Adrenal gland (tissue), 12 donors: ENCODE measurements around the gene ADGRD2. TPM values are rescaled to one million over a fixed set of nuclear protein-coding genes. Genes with fewer than 3 reads are reported as not detected.
A peak's percentile ranks its signal among the peaks of the same experiment; 100 is the strongest.

Source experiments
- DNase-seq, 7 donors: peaks; one replicate each; pipeline ENCODE4 v3.0.0-alpha.2; 2019 to 2020
- H3K27ac ChIP-seq, 5 donors: fragments of 200-600 bp; sonication (generic) in 4 of 5; 1 replicate in 3 of 5; 2 replicates in 2 of 5; pipeline versions ENCODE4 v1.5.1 to v1.8.0; 2016 to 2020; ENCODE audit warnings: mild to moderate bottlenecking in 1 of 5
- H3K27me3 ChIP-seq: fragments of 200-600 bp; 2 replicates; pipeline ENCODE4 v1.8.0; 2021
- H3K36me3 ChIP-seq, 2 donors: fragments of 200-600 bp; replicated peaks in 1 of 2; 1 replicate in 1 of 2; 2 replicates in 1 of 2; pipeline versions ENCODE4 v1.5.1 to v1.8.0; 2018 to 2022
- H3K4me1 ChIP-seq, 2 donors: fragments of 200-600 bp; replicated peaks in 1 of 2; 1 replicate in 1 of 2; 2 replicates in 1 of 2; pipeline versions ENCODE4 v1.5.1 to v1.8.0; 2018 to 2021
- H3K4me3 ChIP-seq, 4 donors: fragments of 200-600 bp; sonication (generic) in 3 of 4; one replicate each; pipeline ENCODE4 v1.5.1; 2016 to 2018
- H3K9me3 ChIP-seq, 3 donors: fragments of 200-600 bp; sonication (generic) in 1 of 3; replicated peaks in 1 of 3; 1 replicate in 2 of 3; 2 replicates in 1 of 3; pipeline versions ENCODE4 v1.5.1 to v1.8.0; 2016 to 2021
- POLR2A ChIP-seq, 2 donors: fragments of 450-650 bp; IDR thresholded peaks; one replicate each; pipeline ENCODE4 v1.6.1; 2017; ENCODE audit warnings: antibody characterized with exemption in 2 of 2, mild to moderate bottlenecking in 2 of 2, moderate library complexity in 1 of 2
- WGBS, 4 donors: extraction: QIAGEN DNeasy Blood & Tissue Kit in 2 of 4; methylation state at CpG; one replicate each; pipeline versions ENCODE4 v1.1.5 to v1.1.7; 2013 to 2017; 5-methylcytosine and 5-hydroxymethylcytosine counted together
- intact Hi-C, 2 donors: fragments of 100-400 bp; cut with DNase I; formaldehyde crosslinking; loops; one replicate each; pipeline versions ENCODE4 v1.14.1 to v1.15.0; 2022 to 2023
- polyA plus RNA-seq, 3 donors: library from polyadenylated mRNA; stranded (reverse); fragments of 200-250 nt in 2 of 3; fragments of 350-450 nt in 1 of 3; fragmentation: Illumina TruSeq in 1 of 3; extraction: RNeasy Lipid Tissue Mini Kit (QIAGEN cat#74804) in 1 of 3; gene quantifications; one replicate each; pipeline ENCODE4 v1.2.3, GENCODE V29; 2013 to 2014
- total RNA-seq, 9 donors: library from RNA; depleted of rRNA in 4 of 9; stranded (reverse); fragments of >200 nt in 4 of 9; fragments of 120-200 nt in 1 of 9; fragmentation: NEBNext Ultra II Directional in 1 of 9; extraction: Animal tissue kit (Norgen Biotek cat#: 25700) in 1 of 9; gene quantifications; one replicate each; pipeline versions ENCODE4 v1.1.0 to v1.2.4, GENCODE V29; 2013 to 2023
- TF ChIP-seq, protein P1 (sequence below), 6 experiments: fragments of 450-650 bp in 4 of 6; fragments of 200-600 bp in 2 of 6; sonication (generic) in 1 of 6; IDR thresholded peaks; 1 replicate in 5 of 6; 2 replicates in 1 of 6; pipeline versions ENCODE4 v1.5.1 to v1.8.0; 2016 to 2021; ENCODE audit warnings: antibody characterized with exemption in 6 of 6, mild to moderate bottlenecking in 2 of 6, moderate library complexity in 1 of 6
- donor health status: healthy with polysubstance abuse.
- donor health status: Bipolar disorder and iron deficiency.
- donor health status: DM: yes; HTN: yes; CAD: no.
- donor health status: DM: no; HTN: no; CAD: no.
- donor health status: DM: no; HTN: no; CAD: no.
- donor health status: DM: yes; HTN: yes; CAD: no.

ADGRD2 gene
- total and polyA plus RNA-seq, 12 donors: 0.16 to 4.4 (median 0.46) TPM; not detected in 4

DNA sequence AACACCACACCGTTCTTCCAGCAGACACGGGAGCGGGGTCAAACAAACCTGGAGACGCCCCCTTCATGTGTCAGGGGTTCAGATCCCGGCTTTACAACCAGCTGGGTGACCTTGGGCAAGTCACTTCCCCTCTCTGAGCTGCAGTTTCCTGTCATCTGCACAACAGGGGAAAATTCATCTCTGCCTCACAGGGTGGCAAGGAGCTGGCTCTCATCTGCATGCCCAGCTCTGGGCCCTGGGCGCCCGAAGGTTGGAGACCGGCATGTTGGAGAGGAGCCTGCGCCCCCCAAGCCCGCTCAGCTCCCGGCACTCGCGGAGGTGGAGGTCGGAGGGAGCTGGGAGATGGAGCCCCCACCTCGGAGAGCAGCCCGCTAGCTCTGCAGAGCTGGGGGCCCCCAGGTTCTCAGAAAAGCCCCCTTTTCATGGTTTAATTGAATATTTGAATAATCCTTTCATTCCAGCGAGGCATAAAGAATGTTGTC lies 36.6 kb downstream of the ADGRD2 start:
- no peaks in the 10 kb centered on the region for H3K36me3 ChIP-seq
- H3K27ac ChIP-seq: peak overlapping the region in 1 of 5 donors; percentile 68
- 58 to 70% (median 63%) methylated on average over 10 to 17 of the region's 17 CpGs for WGBS, 4 donors
- no peaks in the 10 kb centered on the region for H3K9me3 ChIP-seq
- no peak overlapping the region for H3K4me3 ChIP-seq
- H3K4me1 ChIP-seq: peaks cover 16 to 18% of the 10 kb centered on the region in 2 donors
- TF ChIP-seq POLR2A (IDR thresholded peaks at IDR 0.05): no peak
- TF ChIP-seq, protein P1, sequence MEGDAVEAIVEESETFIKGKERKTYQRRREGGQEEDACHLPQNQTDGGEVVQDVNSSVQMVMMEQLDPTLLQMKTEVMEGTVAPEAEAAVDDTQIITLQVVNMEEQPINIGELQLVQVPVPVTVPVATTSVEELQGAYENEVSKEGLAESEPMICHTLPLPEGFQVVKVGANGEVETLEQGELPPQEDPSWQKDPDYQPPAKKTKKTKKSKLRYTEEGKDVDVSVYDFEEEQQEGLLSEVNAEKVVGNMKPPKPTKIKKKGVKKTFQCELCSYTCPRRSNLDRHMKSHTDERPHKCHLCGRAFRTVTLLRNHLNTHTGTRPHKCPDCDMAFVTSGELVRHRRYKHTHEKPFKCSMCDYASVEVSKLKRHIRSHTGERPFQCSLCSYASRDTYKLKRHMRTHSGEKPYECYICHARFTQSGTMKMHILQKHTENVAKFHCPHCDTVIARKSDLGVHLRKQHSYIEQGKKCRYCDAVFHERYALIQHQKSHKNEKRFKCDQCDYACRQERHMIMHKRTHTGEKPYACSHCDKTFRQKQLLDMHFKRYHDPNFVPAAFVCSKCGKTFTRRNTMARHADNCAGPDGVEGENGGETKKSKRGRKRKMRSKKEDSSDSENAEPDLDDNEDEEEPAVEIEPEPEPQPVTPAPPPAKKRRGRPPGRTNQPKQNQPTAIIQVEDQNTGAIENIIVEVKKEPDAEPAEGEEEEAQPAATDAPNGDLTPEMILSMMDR (IDR thresholded peaks at IDR 0.05): no peak
- intact Hi-C loops: no loop called here
- H3K27me3 ChIP-seq: no peaks in the 10 kb centered on the region
- peak in 1 of 7 donors; percentile 10 for DNase-seq

DNA sequence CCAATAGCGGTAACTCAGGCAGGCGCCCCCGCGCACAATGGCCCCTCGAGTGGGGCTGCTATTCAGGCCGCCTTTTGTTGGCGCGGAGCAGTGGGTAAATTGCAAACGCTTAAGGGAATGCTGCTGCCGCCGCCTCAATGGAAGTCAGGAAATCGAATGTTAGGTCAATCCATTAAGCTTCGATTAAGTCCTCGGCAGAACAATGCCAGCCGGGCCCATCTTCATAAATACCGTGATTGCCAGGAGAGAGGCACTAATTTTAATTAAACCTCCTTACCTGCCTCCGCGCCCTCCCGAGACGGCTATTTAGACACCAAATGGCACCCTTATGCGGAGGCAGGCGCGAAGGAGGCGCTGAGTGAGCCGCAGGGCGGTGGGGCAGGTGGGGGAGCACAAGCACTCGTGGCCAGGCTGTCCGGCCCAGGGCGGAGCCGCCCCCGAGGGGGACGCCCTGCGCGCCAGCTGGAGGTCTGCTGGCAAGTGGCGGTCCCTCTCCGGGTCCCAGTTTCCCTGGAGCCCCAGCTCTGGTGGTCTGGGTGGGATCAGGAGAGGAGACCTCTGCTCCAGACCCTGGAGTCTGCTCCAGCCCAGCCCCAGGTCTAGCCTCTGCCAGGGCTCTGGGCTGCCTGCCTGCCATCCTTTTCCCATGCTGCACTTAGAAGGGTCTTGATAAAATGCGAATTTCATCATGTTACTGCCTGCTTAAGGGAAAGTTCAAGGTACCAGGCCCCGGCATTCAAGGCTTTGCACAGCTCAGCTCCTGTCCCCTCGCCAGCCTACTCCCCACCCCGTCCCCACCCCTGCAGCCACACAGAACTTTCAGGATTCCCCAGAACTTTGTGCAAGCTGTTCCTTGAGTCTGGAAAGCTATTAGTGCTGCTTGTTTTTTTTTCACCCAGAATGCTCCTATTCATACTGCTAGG lies 37.3 kb downstream of the ADGRD2 start:
- intact Hi-C loops: no loop called here
- Histone ChIP-seq H3K27ac (peak overlapping the region in 2 of 5 donors; percentile 3 to 68), H3K36me3 (no peaks in the 10 kb centered on the region), H3K9me3 (no peaks in the 10 kb centered on the region), H3K27me3 (no peaks in the 10 kb centered on the region), H3K4me3 (no peak overlapping the region), H3K4me1 (peaks cover 16 to 18% of the 10 kb centered on the region in 2 donors)
- no peak for TF ChIP-seq POLR2A (IDR thresholded peaks at IDR 0.05)
- TF ChIP-seq, protein P1 (IDR thresholded peaks at IDR 0.05): no peak
- DNase-seq: peak in 4 of 7 donors; percentile 33 to 75 (median 58)
- 53 to 62% (median 55%) methylated on average over 27 to 40 of the region's 40 CpGs for WGBS, 4 donors

DNA sequence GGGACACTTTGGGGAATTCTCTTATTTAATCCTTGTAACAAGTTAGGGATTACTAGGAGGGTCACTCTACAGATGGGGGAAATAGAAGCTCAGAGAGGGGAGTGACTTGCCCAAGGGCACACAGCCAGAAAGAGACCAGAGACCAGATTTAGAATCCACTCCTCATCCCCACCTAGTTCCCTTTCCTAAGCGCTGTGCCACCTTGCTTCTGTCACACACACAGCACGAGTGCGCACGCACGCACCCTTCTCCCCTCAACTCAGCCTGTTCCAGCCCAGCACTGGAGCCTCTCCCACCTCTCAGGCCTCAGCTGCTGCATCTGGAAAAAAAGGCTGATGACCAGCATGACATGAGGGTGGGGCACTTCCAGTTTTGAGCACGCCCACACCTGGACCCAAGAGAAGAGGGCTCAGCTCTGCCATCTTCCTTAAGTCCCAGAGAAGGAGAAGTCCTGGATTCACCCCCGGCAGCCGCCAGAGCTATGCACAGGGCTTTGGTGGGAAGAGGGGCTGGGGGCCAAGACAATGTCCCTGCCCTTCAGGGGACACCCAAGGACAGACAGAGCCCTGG lies 38.5 kb downstream of the ADGRD2 start:
- Histone ChIP-seq H3K27ac (peak overlapping the region in 3 of 5 donors; percentile 33 to 68 (median 56)), H3K9me3 (no peaks in the 10 kb centered on the region), H3K36me3 (no peaks in the 10 kb centered on the region), H3K27me3 (no peaks in the 10 kb centered on the region), H3K4me1 (peaks cover 18 to 19% of the 10 kb centered on the region in 2 donors), H3K4me3 (no peak overlapping the region)
- DNase-seq: peak in 1 of 7 donors; percentile 25
- 74 to 83% (median 78%) methylated on average over 6 to 8 of the region's 8 CpGs for WGBS, 4 donors
- no peak for TF ChIP-seq POLR2A (IDR thresholded peaks at IDR 0.05)
- TF ChIP-seq, protein P1 (IDR thresholded peaks at IDR 0.05): no peak
- intact Hi-C loops: no loop called here

DNA sequence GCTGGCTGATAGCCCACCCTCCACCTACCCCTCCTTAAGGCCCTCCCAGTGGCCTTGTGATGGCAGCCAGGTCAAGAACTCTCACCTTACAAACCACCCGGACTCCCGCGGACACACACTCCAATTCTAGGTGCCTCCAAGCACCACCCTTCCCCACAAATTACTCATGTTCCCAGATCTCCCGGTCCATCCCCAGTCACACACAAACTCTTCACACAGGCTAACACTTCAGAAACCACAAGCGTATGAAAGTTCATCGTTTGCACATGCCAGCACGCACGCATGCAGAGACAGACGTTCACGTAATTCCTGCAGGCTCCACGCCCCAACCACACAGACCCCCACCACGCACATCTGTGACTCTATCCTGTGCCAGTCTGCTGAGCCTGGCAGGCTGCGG lies 39.0 kb downstream of the ADGRD2 start:
- Histone ChIP-seq H3K27me3 (no peaks in the 10 kb centered on the region), H3K9me3 (no peaks in the 10 kb centered on the region), H3K4me1 (peaks cover 20 to 24% of the 10 kb centered on the region in 2 donors), H3K36me3 (no peaks in the 10 kb centered on the region), H3K27ac (peak overlapping the region in 3 of 5 donors; percentile 33 to 68 (median 56)), H3K4me3 (no peak overlapping the region)
- TF ChIP-seq POLR2A (IDR thresholded peaks at IDR 0.05): no peak
- TF ChIP-seq, protein P1 (IDR thresholded peaks at IDR 0.05): no peak
- intact Hi-C loops: no loop called here
- WGBS, 4 donors: 29 to 49% (median 46%) methylated on average over 9 to 13 of the region's 13 CpGs
- DNase-seq: peak in 4 of 7 donors; percentile 47 to 66 (median 58)
